Endothelial cell (in vitro differentiated cells): ENCODE results near the gene EVA1C. TPM values are rescaled to one million over a fixed set of nuclear protein-coding genes. Genes with fewer than 3 reads are reported as not detected.
A peak's percentile ranks its signal among the peaks of the same experiment; 100 is the strongest.

Experiments
- DNase-seq: peaks from one replicate; pipeline ENCODE4 v3.0.0; 2021; ENCODE audit warnings: low spot score
- H3K27ac Mint-ChIP-seq: one replicate; pipeline ENCODE4 v1.8.0; 2021; ENCODE audit warnings: mixed read lengths, inconsistent platforms; ENCODE audit not compliant: unreplicated experiment
- H3K27me3 Mint-ChIP-seq: one replicate; pipeline ENCODE4 v1.8.0; 2021; ENCODE audit warnings: mild to moderate bottlenecking, moderate library complexity, mixed read lengths, inconsistent platforms; ENCODE audit not compliant: unreplicated experiment
- H3K36me3 Mint-ChIP-seq: one replicate; pipeline ENCODE4 v1.8.0; 2021; ENCODE audit warnings: mild to moderate bottlenecking, low read depth, mixed read lengths, inconsistent platforms; ENCODE audit not compliant: unreplicated experiment
- H3K4me1 Mint-ChIP-seq: one replicate; pipeline ENCODE4 v1.8.0; 2021; ENCODE audit warnings: mild to moderate bottlenecking, mixed read lengths, inconsistent platforms; ENCODE audit not compliant: unreplicated experiment
- H3K4me3 Mint-ChIP-seq: one replicate; pipeline ENCODE4 v1.8.0; 2021; ENCODE audit warnings: mild to moderate bottlenecking, mixed read lengths, inconsistent platforms; ENCODE audit not compliant: unreplicated experiment
- H3K9me3 Mint-ChIP-seq: one replicate; pipeline ENCODE4 v1.8.0; 2021; ENCODE audit warnings: mixed read lengths, inconsistent platforms; ENCODE audit not compliant: unreplicated experiment
- CTCF ChIP-seq: fragments of 200-600 bp; sonication (generic); IDR thresholded peaks from one replicate; pipeline ENCODE4 v1.5.0; 2021; ENCODE audit warnings: antibody characterized with exemption; ENCODE audit not compliant: unreplicated experiment
- total RNA-seq: library from RNA; stranded (reverse); fragmentation: NEBNext Ultra II Directional; extraction: Animal tissue kit (Norgen Biotek cat#: 25700); gene quantifications from one replicate; pipeline ENCODE4 v1.2.1, GENCODE V29; 2021; ENCODE audit not compliant: unreplicated experiment

EVA1C gene
- total RNA-seq, 1 donor from 2014 or later = 1.1 TPM

- Mint-ChIP-seq H3K27ac (no peak overlapping the region), H3K27me3 (peaks cover 3% of the 10 kb centered on the region), H3K4me1 (peaks cover 18% of the 10 kb centered on the region), H3K36me3 (no peaks in the 10 kb centered on the region), H3K9me3 (no peaks in the 10 kb centered on the region), H3K4me3 (no peak overlapping the region)
- DNase-seq = no peak
- TF ChIP-seq CTCF = no peak
Observed at GRCh38 chr21:32516756-32517649, 104.5 kb downstream of the EVA1C start.

- TF ChIP-seq CTCF = no peak
- Mint-ChIP-seq H3K36me3 (no peaks in the 10 kb centered on the region), H3K27ac (no peak overlapping the region), H3K9me3 (no peaks in the 10 kb centered on the region), H3K4me1 (peaks cover 38% of the 10 kb centered on the region), H3K4me3 (no peak overlapping the region), H3K27me3 (peaks cover 2% of the 10 kb centered on the region)
- no peak for DNase-seq
Observed at GRCh38 chr21:32519945-32520874, 107.7 kb downstream of the EVA1C start.

GRCh38 chr21:32520875-32521735, 108.6 kb downstream of the EVA1C start:
- Mint-ChIP-seq H3K27me3 (peaks cover 4% of the 10 kb centered on the region), H3K36me3 (no peaks in the 10 kb centered on the region), H3K4me1 (peaks cover 44% of the 10 kb centered on the region), H3K27ac (no peak overlapping the region), H3K9me3 (no peaks in the 10 kb centered on the region), H3K4me3 (peak overlapping the region; percentile 38)
- no peak for DNase-seq
- TF ChIP-seq CTCF = no peak

DNA sequence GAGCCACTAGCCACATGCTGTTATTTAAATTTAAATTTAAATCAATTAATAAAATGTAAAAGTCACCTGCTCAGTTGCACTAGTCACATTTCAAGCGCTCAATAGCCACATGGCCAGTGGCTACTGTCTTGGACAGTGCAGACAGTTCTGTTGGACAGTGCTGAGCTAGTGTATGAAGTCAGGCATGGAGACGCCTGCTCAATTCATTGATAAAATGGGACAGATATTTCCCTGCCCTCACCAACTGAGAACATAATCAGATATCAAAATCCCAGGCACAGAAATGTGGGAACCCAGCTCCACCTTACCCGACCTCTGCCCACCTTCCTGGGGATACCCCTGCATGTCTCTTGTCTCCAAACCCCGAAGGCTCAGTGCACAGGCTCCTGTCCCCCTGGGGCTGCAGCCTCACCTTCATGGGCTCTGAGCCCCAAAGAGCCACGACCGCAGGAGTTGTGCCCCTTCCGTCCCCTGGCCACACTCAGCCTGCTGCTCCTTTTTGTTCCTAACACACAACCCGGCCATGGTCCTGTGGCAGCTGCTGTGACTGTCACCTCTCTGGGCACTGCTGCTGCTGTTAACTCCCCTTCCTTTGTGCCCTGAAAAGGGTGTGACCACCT, 109.3 kb downstream of the EVA1C start:
- H3K27me3 Mint-ChIP-seq = peaks cover 4% of the 10 kb centered on the region

More for the DNA sequence above, 109.3 kb downstream of the EVA1C start:
- no peak for TF ChIP-seq CTCF
- Mint-ChIP-seq H3K4me1 (peaks cover 44% of the 10 kb centered on the region), H3K9me3 (no peaks in the 10 kb centered on the region), H3K36me3 (no peaks in the 10 kb centered on the region), H3K27ac (no peak overlapping the region), H3K4me3 (no peak overlapping the region)
- DNase-seq = no peak
